Upper lobe of right lung (tissue), 1 donor: ENCODE data around the gene NUMA1. TPM values are rescaled to one million over a fixed set of nuclear protein-coding genes. Genes with fewer than 3 reads are reported as not detected.

Source experiments
- ATAC-seq: fragments of 200-7000 bp; cut with Tn5 transposase; one replicate; pipeline ENCODE4 v1.9.1; 2020; ENCODE audit warnings: mild to moderate bottlenecking, moderate library complexity
- DNase-seq: peaks from one replicate; pipeline ENCODE4 v3.0.0-alpha.2; 2020
- H3K27ac ChIP-seq: fragments of 200-600 bp; one replicate; pipeline ENCODE4 v1.8.0; 2022
- H3K27me3 ChIP-seq: fragments of 200-600 bp; one replicate; pipeline ENCODE4 v1.8.0; 2022; ENCODE audit warnings: mild to moderate bottlenecking
- H3K36me3 ChIP-seq: fragments of 200-600 bp; one replicate; pipeline ENCODE4 v1.8.0; 2022
- H3K4me1 ChIP-seq: fragments of 200-600 bp; one replicate; pipeline ENCODE4 v1.8.0; 2022
- H3K4me3 ChIP-seq: fragments of 200-600 bp; one replicate; pipeline ENCODE4 v1.8.0; 2022; ENCODE audit warnings: mild to moderate bottlenecking
- H3K9me3 ChIP-seq: fragments of 200-600 bp; one replicate; pipeline ENCODE4 v1.8.0; 2022
- CTCF ChIP-seq: fragments of 200-600 bp; IDR thresholded peaks from one replicate; pipeline ENCODE4 v1.8.0; 2022; ENCODE audit warnings: antibody characterized with exemption
- intact Hi-C: fragments of 100-400 bp; cut with DNase I; formaldehyde crosslinking; loops from one replicate; pipeline ENCODE4 v1.11.0; 2022
- total RNA-seq: library from RNA; stranded (reverse); fragmentation: NEBNext Ultra II Directional; extraction: Animal tissue kit (Norgen Biotek cat#: 25700); gene quantifications from one replicate; pipeline ENCODE4 v1.2.1, GENCODE V29; 2021
- donor health status: DM: no; HTN: yes; CAD: no; lungs with severe emphysema.

NUMA1 gene
- total RNA-seq, 1 donor from 2014 or later, result 192 TPM

DNA sequence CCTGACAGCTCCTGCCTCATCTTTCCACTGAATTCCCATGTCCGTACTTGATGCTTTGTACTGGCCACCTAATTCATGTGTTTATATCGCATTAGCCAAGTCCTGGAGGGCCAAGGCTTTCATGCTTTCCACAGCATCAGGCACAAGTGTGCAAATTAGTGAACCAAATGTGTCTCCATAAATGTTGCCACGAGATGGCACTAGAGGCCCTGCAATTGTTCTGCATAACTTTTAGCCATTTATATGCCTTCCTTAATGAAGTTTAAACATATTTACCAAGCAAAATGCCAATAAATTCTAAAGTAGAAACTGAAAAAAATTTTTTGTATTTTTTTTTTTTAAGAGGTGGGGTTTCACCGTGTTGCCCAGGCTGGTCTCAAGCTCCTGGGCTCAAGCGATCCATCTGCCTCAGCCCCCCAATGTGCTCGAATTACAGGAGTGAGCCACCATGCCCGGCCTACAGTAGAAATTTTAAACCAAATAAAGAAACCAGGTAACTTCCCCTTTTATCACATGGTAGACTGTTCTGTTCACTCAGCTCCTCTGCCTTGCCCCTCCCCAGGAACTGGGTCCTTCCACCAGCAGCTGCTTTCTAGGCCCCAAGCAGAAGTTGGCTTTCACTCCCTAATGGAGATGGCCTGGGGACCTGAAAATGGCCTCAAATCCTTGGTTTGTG is 102.5 kb downstream of the NUMA1 start:
- no peaks in the 10 kb centered on the region for H3K4me1 ChIP-seq
- no peak overlapping the region for H3K27ac ChIP-seq
- ATAC-seq, result peak; percentile 84
- intact Hi-C loops, result no loop called here
- H3K9me3 ChIP-seq, result no peaks in the 10 kb centered on the region
- H3K4me3 ChIP-seq, result no peak overlapping the region
- peaks cover 17% of the 10 kb centered on the region for H3K36me3 ChIP-seq
- H3K27me3 ChIP-seq, result no peaks in the 10 kb centered on the region
- peak; percentile 75 for TF ChIP-seq CTCF
- DNase-seq, result no peak

GRCh38 chr11:71977090-71977489 is 103.3 kb downstream of the NUMA1 start:
- Histone ChIP-seq H3K27me3 (no peaks in the 10 kb centered on the region), H3K36me3 (peaks cover 19% of the 10 kb centered on the region), H3K9me3 (no peaks in the 10 kb centered on the region), H3K4me3 (no peak overlapping the region), H3K27ac (no peak overlapping the region), H3K4me1 (no peaks in the 10 kb centered on the region)
- no peak for DNase-seq
- intact Hi-C loops, result no loop called here
- TF ChIP-seq CTCF, result no peak
- no peak for ATAC-seq

- H3K4me1 ChIP-seq, result no peaks in the 10 kb centered on the region
- H3K36me3 ChIP-seq, result peaks cover 19% of the 10 kb centered on the region
- no peaks in the 10 kb centered on the region for H3K9me3 ChIP-seq
- intact Hi-C loops, result no loop called here
- DNase-seq (no peak), ATAC-seq (no peak)
- no peak overlapping the region for H3K27ac ChIP-seq
- no peak for TF ChIP-seq CTCF
- H3K27me3 ChIP-seq, result no peaks in the 10 kb centered on the region
- no peak overlapping the region for H3K4me3 ChIP-seq
These were observed 103.8 kb downstream of the NUMA1 start for GRCh38 chr11:71976551-71976950.

GRCh38 chr11:71971680-71972079 is 108.7 kb downstream of the NUMA1 start:
- ATAC-seq (no peak), DNase-seq (no peak)
- Histone ChIP-seq H3K9me3 (no peaks in the 10 kb centered on the region), H3K27ac (no peak overlapping the region), H3K27me3 (no peaks in the 10 kb centered on the region), H3K4me3 (no peak overlapping the region), H3K4me1 (no peaks in the 10 kb centered on the region), H3K36me3 (peaks cover 28% of the 10 kb centered on the region)
- intact Hi-C loops, result no loop called here
- TF ChIP-seq CTCF, result no peak

DNA sequence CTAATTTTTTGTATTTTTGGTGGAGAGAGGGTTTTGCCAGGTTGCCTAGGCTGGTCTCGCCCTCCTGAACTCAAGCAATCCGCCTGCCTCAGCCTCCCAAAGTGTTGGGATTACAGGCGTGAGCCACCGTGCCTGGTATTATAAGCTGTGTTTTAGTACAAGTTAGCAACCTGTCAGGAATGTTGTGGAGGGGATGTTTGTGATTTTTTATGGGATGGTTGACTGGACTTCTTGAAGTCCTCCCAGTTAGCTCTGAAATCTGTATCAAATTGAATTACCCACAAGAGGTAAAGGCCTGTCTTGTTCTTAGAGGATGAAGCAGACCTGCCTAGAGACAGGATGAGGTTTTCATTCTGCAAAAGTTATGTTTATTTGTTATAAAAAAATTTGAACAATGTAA is 115.7 kb downstream of the NUMA1 start:
- no peak for TF ChIP-seq CTCF
- no peaks in the 10 kb centered on the region for H3K27me3 ChIP-seq
- DNase-seq, result no peak
- H3K4me1 ChIP-seq, result peaks cover 4% of the 10 kb centered on the region
- intact Hi-C loops, result no loop called here
- H3K27ac ChIP-seq, result no peak overlapping the region
- H3K4me3 ChIP-seq, result no peak overlapping the region
- no peak for ATAC-seq
- no peaks in the 10 kb centered on the region for H3K9me3 ChIP-seq
- H3K36me3 ChIP-seq, result peaks cover 50% of the 10 kb centered on the region

DNA sequence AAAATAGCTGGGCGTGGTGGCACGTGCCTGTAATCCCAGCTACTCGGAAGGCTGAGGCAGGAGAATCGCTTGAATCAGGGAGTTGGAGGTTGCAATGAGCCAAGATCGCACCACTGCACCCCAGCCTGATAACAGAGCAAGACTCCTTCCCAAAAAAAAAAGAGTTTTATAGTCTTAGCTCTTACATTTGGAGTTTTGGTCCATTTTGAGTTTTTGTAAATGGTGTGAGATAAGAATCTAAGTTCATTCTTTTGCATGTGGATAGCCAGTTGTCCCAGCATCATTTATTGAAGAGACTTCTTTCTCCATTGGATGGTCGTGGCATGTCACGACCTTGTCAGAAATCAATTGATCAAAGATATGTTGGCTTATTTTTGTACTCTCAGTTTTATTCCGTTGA is 116.9 kb downstream of the NUMA1 start:
- no peak for TF ChIP-seq CTCF
- intact Hi-C loops, result no loop called here
- ATAC-seq (no peak), DNase-seq (no peak)
- Histone ChIP-seq H3K4me1 (peaks cover 4% of the 10 kb centered on the region), H3K27ac (no peak overlapping the region), H3K36me3 (peaks cover 48% of the 10 kb centered on the region), H3K27me3 (no peaks in the 10 kb centered on the region), H3K4me3 (no peak overlapping the region), H3K9me3 (no peaks in the 10 kb centered on the region)
